Right lobe of liver (tissue), 6 donors: ENCODE measurements around the gene SPSB2. TPM values are rescaled to one million over a fixed set of nuclear protein-coding genes. Genes with fewer than 3 reads are reported as not detected.
"Not testable (repeated sequence)": the region's sequence is repeated elsewhere in the genome, so short reads cannot be mapped to it uniquely, and the experiment has no call there.

Experiments used
- ATAC-seq, 4 donors: fragments of 200-7000 bp; cut with Tn5 transposase; one replicate each; pipeline ENCODE4 v1.9.1; 2020; ENCODE audit warnings: mild to moderate bottlenecking in 4 of 4, moderate library complexity in 4 of 4
- DNase-seq, 3 donors: peaks; one replicate each; pipeline ENCODE4 v3.0.0-alpha.2; 2020
- H3K27ac ChIP-seq, 3 donors: fragments of 200-600 bp; one replicate each; pipeline ENCODE4 v1.8.0; 2022
- H3K27me3 ChIP-seq, 2 donors: fragments of 200-600 bp; one replicate each; pipeline ENCODE4 v1.8.0; 2022
- H3K36me3 ChIP-seq, 4 donors: fragments of 200-600 bp; sonication (generic) in 1 of 4; one replicate each; pipeline versions ENCODE4 v1.5.1 to v1.8.0; 2017 to 2022; ENCODE audit warnings: control low read depth in 1 of 4
- H3K4me1 ChIP-seq, 4 donors: fragments of 200-600 bp; sonication (generic) in 1 of 4; one replicate each; pipeline versions ENCODE4 v1.5.1 to v1.8.0; 2017 to 2022; ENCODE audit warnings: control low read depth in 1 of 4
- H3K4me3 ChIP-seq, 3 donors: fragments of 200-600 bp; one replicate each; pipeline ENCODE4 v1.8.0; 2022
- H3K9me3 ChIP-seq, 4 donors: fragments of 200-600 bp; sonication (generic) in 1 of 4; one replicate each; pipeline versions ENCODE4 v1.5.1 to v1.8.0; 2017 to 2022; ENCODE audit warnings: control low read depth in 1 of 4
- CTCF ChIP-seq, 4 donors: fragments of 200-600 bp in 3 of 4; fragments of 450-650 bp in 1 of 4; IDR thresholded peaks; one replicate each; pipeline versions ENCODE4 v1.5.1 to v1.8.0; 2016 to 2022; ENCODE audit warnings: antibody characterized with exemption in 4 of 4, mild to moderate bottlenecking in 2 of 4
- POLR2A ChIP-seq: fragments of 450-650 bp; IDR thresholded peaks from one replicate; pipeline ENCODE4 v1.6.1; 2017; ENCODE audit warnings: antibody characterized with exemption, mild to moderate bottlenecking
- WGBS: methylation state at CpG from one replicate; pipeline ENCODE4 v1.1.6; 2018; ENCODE audit warnings: low coverage, low lambda C conversion rate; ENCODE audit not compliant: insufficient coverage; ENCODE audit errors: missing lambda C conversion rate; 5-methylcytosine and 5-hydroxymethylcytosine counted together
- intact Hi-C, 2 donors: fragments of 100-400 bp; cut with DNase I; formaldehyde crosslinking; loops; one replicate each; pipeline versions ENCODE4 v1.11.2 to v1.14.1; 2022
- total RNA-seq, 6 experiments: library from RNA; depleted of rRNA in 2 of 6; stranded (reverse); fragments of >200 nt in 2 of 6; fragmentation: NEBNext Ultra II Directional in 3 of 6; extraction: Animal tissue kit (Norgen Biotek cat#: 25700) in 3 of 6; gene quantifications; one replicate each; pipeline versions ENCODE4 v1.1.0 to v1.2.4, GENCODE V29; 2016 to 2023
- donor health status: DM: no; HTN: yes; CAD: no.
- donor health status: DM: no; HTN: no; CAD: no.
- donor health status: DM: no; HTN: no; CAD: no.
- donor health status: DM: no; HTN: yes; CAD: no.
- donor health status: DM: no; HTN: yes; CAD: no.

Gene SPSB2
- total RNA-seq, 6 experiments from 2014 or later: 1.7 to 5.3 (median 3.6) TPM

DNA sequence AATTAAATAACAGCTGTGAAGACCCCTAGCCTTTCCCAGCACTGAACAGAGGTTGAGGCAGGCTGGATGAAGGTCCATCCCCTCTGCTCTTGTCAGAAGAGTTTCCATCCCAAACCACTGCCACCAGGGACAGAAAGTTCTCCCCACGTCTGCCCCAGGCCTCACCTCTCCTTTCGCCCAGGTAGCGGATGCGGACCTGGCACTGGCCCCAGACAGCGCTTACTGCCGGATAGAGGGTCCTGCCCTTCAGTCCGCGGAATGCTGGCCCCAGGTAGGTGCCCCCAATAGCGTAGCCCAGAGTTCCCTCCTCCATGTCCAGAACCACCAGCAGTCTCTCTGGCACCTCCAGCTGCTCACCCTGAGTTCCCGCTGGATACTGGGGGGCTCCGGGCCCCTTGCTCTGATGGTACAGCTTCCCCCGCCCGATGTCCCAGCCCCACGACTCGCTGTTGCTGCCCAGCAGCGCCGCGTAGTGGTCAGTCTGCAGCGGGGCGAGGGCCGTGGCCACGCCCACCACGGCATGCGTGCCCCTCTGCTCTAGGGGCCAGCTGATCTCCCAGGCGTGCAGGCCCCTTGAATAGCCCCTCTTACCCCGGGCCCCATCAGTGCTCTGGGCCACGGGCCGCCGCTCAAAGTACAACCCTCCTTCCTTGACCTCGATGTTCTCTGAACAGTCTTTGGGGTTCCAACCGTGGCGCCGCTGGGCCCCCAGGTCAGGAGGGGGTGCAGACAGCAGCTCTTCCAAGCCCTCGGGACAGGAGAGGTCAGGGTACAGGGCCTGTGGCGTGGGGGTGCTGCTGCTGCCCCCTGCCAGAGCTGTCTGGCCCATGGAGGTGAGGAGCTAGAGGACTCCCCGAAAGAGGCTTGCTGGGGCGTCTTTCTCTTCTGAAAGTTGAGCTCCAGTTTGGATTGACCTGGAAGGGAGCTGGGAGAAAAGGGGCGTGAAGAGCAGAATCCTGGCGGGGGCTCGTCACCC is 742 bp downstream of the SPSB2 start:
- Histone ChIP-seq H3K9me3 (no peaks in the 10 kb centered on the region), H3K4me3 (peak overlapping the region; percentile 70 to 89 (median 75)), H3K27ac (peak overlapping the region; percentile 19 to 77 (median 59)), H3K4me1 (peaks cover 0 to 32% (median 9%) of the 10 kb centered on the region in 4 donors), H3K27me3 (no peaks in the 10 kb centered on the region), H3K36me3 (peaks cover 0 to 22% (median 12%) of the 10 kb centered on the region in 4 donors)
- DNase-seq (peak; percentile 86 to 89 (median 88)), ATAC-seq (peak; percentile 67 to 71 (median 68))
- 1% methylated on average over 18 of the region's 40 CpGs for WGBS
- intact Hi-C loops: no loop called here
- TF ChIP-seq POLR2A (no peak), CTCF (IDR thresholded peaks at IDR 0.05) (peak; percentile 85 to 99 (median 98))

DNA sequence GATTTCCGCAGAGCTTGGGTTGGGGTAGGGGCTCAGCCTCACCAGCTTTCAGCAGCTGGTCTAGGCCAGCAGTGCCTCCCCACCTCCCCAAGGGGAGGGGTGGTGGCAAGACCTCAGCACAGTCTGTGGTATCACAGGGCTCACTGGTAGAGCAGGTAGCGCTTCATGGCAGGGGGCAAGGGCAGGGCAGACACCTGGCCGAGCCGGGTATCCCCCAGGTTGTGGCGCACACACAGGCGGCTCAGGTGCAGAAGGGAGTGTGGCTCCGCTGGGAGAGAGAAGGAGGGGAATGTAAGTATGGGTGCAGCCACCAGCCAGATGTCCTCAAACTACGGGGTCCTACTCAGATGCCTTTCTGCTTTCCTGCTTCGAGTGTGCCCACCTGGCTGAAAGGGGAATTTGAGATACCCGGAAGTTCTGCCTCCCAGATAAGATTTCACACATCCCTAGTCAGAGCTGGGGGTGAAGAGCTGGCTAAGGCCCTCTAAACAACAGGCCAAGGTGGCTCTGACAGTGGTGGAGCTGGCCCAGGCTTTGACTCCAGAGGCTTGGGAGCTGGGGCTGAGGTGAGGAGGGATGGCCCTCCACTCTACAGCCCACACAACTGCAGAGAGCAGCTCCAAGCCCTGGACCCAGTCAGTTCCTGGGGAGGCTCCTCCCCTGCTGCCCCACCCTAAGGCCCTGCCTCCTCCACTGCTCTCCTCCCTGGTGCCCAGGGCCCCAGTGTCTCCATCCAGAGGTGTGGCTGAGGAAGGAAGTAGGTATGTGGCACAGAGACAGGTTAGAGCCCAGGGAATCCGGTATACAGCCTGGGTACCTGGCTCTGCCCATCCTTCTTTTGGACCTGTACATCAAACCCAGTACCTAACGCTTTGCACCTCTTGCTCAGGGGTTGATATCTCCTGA is 1.8 kb downstream of the SPSB2 start:
- H3K27me3 ChIP-seq: no peaks in the 10 kb centered on the region
- peaks cover 0 to 38% (median 12%) of the 10 kb centered on the region in 4 donors for H3K4me1 ChIP-seq
- TF ChIP-seq POLR2A (no peak), CTCF (IDR thresholded peaks at IDR 0.05) (no peak)
- H3K27ac ChIP-seq: peak overlapping the region in 1 of 3 donors; percentile 59
- DNase-seq (peak in 2 of 3 donors; percentile 54 to 55), ATAC-seq (peak in 1 of 4 donors; percentile 2)
- intact Hi-C loops: no loop called here
- WGBS: 61% methylated on average over 6 of the region's 12 CpGs
- H3K4me3 ChIP-seq: peak overlapping the region in 1 of 3 donors; percentile 70
- H3K36me3 ChIP-seq: peaks cover 0 to 22% (median 12%) of the 10 kb centered on the region in 4 donors
- H3K9me3 ChIP-seq: no peaks in the 10 kb centered on the region

DNA sequence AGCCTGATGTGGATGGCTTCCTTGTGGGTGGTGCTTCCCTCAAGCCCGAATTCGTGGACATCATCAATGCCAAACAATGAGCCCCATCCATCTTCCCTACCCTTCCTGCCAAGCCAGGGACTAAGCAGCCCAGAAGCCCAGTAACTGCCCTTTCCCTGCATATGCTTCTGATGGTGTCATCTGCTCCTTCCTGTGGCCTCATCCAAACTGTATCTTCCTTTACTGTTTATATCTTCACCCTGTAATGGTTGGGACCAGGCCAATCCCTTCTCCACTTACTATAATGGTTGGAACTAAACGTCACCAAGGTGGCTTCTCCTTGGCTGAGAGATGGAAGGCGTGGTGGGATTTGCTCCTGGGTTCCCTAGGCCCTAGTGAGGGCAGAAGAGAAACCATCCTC is 2.8 kb downstream of the SPSB2 start:
- H3K9me3 ChIP-seq, intact Hi-C loops, H3K4me3 ChIP-seq, H3K27me3 ChIP-seq, H3K27ac ChIP-seq, ATAC-seq: not testable (repeated sequence)
- peaks cover 0 to 38% (median 12%) of the 10 kb centered on the region in 4 donors for H3K4me1 ChIP-seq
- peaks cover 0 to 22% (median 12%) of the 10 kb centered on the region in 4 donors for H3K36me3 ChIP-seq
- DNase-seq: peak in 1 of 3 donors; percentile 11
- 0% methylated on average over 1 of the region's 4 CpGs for WGBS

- ATAC-seq (peak in 3 of 4 donors; percentile 9 to 17 (median 10)), DNase-seq (peak; percentile 71 to 81 (median 77))
- H3K4me1 ChIP-seq: peaks cover 0 to 38% (median 12%) of the 10 kb centered on the region in 4 donors
- 14% methylated on average over 9 of the region's 12 CpGs for whole genome bisulfite sequencing
- no peaks in the 10 kb centered on the region for H3K27me3 ChIP-seq
- no peaks in the 10 kb centered on the region for H3K9me3 ChIP-seq
- H3K36me3 ChIP-seq: peaks cover 0 to 22% (median 12%) of the 10 kb centered on the region in 4 donors
- intact Hi-C loops: no loop called here
- TF ChIP-seq POLR2A (no peak), CTCF (IDR thresholded peaks at IDR 0.05) (peak; percentile 85 to 96 (median 94))
- H3K4me3 ChIP-seq: peak overlapping the region in 2 of 3 donors; percentile 93 to 96
- peak overlapping the region in 1 of 3 donors; percentile 93 for H3K27ac ChIP-seq
Measured at GRCh38 chr12:6869049-6870021, 3.8 kb downstream of the SPSB2 start.
